Fibroblast of pulmonary artery (primary cell): ENCODE data around the gene PER1.

Experiments
- DNase-seq: peaks from one replicate; pipeline ENCODE4 v3.0.0-alpha.2; 2010; ENCODE audit warnings: low read depth
- H3K4me3 ChIP-seq: replicated peaks from 2 replicates; pipeline ENCODE4 v1.5.1; 2011; ENCODE audit warnings: low read depth, mild to moderate bottlenecking, control low read depth, low read length, moderate library complexity
- TF ChIP-seq, protein P1 (sequence below): IDR thresholded peaks from 2 replicates; pipeline ENCODE4 v1.5.1; 2011; ENCODE audit warnings: mild to moderate bottlenecking, control low read depth, low read length, inconsistent platforms; ENCODE audit errors: missing control alignments

PER1 gene

DNA sequence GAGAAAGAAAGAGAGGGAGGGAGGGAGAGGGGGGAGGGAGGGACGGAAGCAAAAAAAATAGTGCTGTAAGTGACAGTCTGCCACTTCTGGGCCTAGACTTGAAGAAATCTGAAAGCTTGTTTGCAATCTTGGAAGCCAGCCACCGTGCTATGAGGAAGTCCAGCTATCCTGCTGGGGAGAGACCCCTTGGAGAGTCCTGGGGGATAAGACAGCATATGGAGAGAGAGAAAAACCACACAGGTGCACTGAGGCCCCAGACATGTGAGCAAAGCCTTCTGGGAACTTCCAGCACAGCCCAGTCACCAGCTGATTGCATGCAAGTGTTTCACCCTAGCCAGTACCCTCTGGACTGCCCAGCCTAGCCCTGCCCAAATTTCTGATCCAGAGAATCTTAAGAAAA is 52.1 kb downstream of the PER1 start:
- TF ChIP-seq, protein P1, sequence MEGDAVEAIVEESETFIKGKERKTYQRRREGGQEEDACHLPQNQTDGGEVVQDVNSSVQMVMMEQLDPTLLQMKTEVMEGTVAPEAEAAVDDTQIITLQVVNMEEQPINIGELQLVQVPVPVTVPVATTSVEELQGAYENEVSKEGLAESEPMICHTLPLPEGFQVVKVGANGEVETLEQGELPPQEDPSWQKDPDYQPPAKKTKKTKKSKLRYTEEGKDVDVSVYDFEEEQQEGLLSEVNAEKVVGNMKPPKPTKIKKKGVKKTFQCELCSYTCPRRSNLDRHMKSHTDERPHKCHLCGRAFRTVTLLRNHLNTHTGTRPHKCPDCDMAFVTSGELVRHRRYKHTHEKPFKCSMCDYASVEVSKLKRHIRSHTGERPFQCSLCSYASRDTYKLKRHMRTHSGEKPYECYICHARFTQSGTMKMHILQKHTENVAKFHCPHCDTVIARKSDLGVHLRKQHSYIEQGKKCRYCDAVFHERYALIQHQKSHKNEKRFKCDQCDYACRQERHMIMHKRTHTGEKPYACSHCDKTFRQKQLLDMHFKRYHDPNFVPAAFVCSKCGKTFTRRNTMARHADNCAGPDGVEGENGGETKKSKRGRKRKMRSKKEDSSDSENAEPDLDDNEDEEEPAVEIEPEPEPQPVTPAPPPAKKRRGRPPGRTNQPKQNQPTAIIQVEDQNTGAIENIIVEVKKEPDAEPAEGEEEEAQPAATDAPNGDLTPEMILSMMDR = no peak
- no peak for DNase-seq
- H3K4me3 ChIP-seq = no peak overlapping the region

DNA sequence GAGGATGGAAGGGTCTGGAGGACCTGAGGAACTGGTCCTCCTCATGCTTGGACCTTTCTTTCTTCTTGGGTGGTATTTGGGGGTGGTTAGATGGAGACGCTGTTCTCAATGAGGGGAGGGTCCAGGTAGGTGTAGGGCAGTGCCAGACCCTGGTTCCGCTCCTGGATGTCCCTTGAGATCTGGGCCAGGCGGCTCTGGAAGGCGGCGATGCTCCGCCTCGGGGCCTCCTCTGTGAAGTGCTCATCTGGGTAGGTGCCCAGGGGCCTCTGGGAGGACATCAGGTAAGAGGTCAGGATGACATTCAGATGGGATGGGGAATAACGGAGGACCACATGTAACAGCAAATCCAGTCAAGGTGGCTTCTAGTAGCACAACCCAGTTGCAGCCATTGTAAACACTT is 55.7 kb downstream of the PER1 start:
- H3K4me3 ChIP-seq = no peak overlapping the region
- DNase-seq = no peak
- TF ChIP-seq, protein P1 = no peak

- no peak overlapping the region for H3K4me3 ChIP-seq
- TF ChIP-seq, protein P1 = peak; percentile 1
- DNase-seq = no peak
These were observed 56.8 kb downstream of the PER1 start for GRCh38 chr17:8095361-8095760.

GRCh38 chr17:8091033-8091687 is 61.0 kb downstream of the PER1 start:
- no peak overlapping the region for H3K4me3 ChIP-seq
- TF ChIP-seq, protein P1 = no peak
- no peak for DNase-seq
